ENCODE data around the gene GLT8D2. TPM values are rescaled to one million over a fixed set of nuclear protein-coding genes. Genes with fewer than 3 reads are reported as not detected.

GLT8D2 gene
- total RNA-seq, 1 experiment from 2014 or later: 4.7 TPM

DNA sequence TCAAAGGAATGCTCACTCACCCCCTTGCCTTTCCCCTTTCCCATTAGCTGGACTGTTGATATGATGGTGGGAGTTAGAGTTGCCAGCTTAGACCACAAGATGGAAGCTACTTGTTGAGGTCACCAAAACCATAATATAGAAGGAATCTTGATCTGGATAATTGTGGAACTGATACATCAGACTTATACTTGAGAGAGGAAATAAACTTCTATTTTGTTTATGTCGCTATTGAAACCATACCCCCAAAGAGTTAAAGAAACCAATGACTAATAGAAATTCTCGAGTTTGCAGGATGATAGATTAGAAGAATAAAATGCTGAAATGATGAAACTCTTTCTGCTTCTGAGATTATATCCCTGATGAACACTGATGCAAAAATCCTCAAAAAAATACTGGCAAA lies 46.4 kb downstream of the GLT8D2 start:
- no peak for DNase-seq (ENCODE audit: low read depth)

DNA sequence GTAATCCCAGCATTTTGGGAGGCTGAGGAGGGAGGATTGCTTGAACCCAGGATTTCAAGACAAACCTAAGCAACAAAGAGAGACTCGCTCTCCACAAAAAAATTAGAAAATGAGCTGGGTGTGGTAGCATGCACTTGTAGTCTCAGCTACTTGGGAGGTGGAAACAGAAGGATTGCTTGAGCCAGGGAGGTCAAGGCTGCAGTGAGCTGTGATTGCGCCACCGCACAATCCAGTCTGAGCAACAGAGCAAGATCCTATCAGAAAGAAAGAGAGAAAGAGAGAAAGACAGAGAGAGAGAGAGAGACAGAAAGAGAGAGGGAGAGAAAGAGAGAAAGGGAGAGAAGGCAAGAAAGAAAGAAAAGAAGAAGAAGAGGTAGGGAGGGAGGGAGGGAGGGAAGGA lies 47.3 kb downstream of the GLT8D2 start:
- no peak for DNase-seq (ENCODE audit: low read depth)

DNA sequence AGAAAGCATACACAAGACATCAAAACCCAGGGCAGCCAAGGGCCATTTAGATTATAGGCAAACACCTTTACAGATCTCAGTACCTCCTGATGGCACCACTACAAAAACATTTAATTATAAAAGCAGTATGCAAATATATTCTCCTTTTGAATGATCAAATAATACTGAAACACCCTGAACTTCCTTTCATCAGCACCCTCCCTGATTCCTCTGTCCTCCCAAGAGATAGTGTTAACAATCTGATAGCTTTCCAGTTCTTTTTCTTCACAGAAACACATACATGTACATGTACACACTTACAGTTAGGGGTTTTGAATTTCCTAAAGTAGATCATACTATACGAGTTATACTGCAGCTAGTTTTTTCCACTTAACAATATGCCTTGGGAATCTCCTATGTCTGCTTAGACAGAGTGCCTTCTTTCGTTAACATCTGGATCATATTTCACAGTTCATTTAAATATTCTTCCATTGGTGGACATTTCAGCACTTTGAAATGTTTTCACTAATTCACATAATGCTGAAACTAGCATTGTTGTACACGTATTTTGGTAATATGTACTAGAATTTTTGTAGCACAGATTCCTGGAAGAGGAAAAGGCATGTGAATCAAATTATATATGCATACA lies 49.1 kb downstream of the GLT8D2 start:
- no peak for DNase-seq (ENCODE audit: low read depth)

DNA sequence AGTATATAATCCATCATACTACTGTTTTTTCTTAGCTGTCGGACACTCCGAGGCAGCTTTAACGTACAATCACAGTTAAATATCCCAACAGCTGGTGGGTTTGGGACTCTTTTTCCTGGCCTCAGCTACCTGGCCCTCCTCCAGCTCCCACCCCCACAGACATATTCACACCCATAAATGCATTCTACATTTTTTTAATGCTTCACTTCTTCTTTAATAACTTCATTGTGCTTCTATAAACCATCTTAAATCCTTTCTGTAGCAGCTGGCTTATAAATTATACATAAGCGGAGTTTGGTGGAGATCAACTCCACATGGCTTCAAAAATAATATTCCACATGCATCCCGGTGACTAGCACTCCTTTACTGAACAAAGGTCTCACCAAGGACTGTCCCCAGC lies 51.0 kb downstream of the GLT8D2 start:
- DNase-seq (ENCODE audit: low read depth): no peak

DNA sequence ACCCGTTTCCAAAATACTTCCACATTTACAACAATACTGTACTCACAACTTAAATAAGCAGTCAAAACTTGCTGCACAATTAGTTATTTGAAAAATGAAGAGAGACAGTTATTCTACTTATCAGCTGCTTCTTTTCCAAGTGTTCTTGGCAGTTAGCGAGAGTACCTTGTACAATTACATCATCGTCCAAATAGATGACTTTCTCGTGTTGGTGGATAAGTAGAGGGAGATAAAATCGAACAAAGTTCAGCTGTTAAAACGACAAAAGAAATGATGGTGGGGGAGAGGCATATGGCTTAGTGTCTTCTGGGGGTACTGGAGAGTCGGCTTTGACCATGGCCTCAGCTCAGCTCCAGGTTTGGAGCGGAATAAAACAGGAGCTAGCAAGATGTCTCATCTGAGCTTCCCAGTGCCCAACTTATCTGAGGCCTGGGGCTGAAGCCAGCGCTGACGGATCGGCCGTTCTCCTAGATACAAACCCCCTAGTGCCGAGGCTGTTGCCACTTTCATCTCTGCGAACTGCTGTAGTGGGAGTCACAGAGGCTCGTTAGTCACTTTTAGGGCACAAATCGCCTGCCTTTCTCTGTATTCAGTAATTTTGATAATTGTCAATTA lies 52.6 kb downstream of the GLT8D2 start:
- DNase-seq (ENCODE audit: low read depth): no peak

DNA sequence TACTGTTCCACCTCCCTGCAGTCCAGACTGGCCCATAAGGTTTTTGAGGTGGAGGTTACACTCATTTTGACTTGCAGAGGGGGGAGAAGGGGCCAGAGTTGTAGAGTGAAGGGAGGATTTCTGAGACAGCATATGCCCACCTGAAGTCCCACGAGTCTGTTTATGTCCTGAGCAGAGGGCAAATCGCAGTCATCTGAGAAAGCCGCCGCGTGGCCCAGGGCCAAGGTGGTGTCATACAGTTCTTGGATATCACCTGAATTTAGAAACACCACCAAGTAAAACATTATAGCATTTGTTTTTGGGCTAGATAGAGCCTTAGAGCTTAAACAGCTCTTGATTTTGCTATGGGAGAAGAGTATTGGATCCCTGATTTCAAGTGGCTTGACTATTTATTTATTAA lies 53.4 kb downstream of the GLT8D2 start:
- DNase-seq (ENCODE audit: low read depth): no peak

DNA sequence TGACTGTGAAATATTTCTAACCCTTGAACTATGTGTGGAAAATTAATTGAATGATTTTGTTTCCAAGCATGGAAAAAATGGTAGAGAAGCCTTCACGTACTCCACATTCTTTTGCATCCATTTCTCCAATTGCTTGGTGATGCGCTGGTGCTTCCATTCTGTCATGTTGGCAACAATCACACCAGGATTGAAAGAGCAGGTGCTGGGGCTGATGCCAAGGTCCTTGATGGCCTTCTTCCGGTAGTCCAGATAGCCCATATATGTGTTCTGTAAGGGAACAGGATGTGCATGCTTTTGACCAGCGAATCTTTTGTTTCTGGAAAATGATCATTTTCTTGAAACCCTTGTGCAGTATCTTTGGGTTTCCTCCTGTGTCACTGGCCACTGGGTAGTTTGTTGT lies 55.8 kb downstream of the GLT8D2 start:
- no peak for DNase-seq (ENCODE audit: low read depth)

DNA sequence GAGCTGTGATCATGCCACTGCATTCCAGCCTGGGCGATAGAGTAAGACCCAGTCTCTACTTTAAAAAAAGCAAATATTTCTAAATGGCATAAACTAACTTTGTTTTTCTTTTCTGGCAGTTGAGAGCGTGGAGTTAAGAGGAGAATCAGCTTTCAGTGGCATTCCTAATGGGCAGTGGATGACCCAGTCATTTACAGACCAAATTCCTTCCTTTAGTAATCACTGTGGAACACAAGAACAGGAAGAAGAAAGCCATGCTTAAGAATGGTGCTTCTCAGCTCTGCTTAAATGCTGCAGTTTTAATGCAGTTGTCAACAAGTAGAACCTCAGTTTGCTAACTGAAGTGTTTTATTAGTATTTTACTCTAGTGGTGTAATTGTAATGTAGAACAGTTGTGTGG lies 63.2 kb downstream of the GLT8D2 start:
- DNase-seq (ENCODE audit: low read depth): no peak

DNA sequence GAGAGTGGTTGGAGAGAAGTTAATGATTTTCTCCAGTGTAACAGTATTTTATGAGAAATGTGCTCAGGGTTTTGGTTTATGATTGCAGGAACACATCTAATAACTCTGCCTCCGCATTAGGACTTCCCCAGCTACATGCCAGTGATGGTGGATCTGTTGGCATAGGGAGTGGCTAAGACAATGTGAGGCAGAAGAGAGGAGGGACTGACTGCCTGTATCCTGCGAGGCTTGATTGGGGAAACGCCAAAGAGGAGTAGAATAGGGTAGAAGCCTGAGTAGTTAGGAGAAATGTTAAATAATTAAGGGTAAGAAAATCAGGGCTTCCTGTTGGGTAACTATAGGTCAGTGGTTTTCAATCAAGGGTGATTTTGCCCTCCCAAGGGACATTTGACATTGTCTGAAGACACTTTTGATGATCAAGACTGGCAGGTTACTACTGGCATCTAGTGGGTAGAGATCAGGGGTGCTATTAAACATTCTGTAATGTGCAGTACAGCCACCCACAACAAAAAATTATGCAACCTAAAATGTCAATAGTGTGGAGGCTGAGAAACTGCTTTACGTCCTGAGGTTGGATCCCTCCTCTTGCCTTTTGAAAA lies 71.5 kb downstream of the GLT8D2 start:
- DNase-seq (ENCODE audit: low read depth): no peak

DNA sequence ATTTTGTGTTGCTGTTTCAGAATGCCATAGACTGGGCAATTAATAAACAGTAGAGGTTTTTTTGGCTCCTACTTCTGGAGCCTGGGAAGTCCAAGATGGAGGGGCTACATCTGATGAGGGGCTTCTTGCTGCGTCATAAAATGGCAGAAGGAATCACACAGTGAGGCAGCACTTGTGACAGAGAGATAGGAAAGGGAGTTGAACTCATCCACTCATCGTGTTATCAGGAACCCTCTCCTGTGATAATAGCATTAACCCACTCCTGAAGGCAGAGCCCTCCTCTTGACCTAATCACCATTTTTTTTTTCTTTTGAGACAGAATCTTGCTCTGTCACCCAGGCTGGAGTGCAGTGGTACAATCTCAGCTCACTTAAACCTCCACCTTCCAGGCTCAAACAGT lies 74.6 kb downstream of the GLT8D2 start:
- DNase-seq (ENCODE audit: low read depth): no peak

DNA sequence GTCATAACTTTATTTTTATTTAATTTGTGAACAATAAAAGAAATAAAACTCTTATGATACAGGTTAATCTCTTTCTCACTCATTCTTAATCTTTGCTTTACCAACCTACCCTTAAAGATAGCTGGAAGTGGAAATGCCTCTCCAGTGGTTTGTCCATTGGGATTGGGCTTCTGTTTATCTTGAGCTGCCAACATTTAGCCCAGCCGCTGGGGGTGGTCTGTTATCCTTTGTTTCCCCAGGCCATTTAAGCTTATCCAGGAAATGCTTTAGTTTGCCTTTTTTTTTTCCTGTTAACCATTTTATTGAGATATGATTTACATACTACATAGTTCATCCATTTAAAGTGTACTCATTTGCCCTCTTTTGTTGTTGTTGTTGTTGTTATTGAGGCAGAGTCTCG lies 76.1 kb downstream of the GLT8D2 start:
- DNase-seq (ENCODE audit: low read depth): no peak

DNA sequence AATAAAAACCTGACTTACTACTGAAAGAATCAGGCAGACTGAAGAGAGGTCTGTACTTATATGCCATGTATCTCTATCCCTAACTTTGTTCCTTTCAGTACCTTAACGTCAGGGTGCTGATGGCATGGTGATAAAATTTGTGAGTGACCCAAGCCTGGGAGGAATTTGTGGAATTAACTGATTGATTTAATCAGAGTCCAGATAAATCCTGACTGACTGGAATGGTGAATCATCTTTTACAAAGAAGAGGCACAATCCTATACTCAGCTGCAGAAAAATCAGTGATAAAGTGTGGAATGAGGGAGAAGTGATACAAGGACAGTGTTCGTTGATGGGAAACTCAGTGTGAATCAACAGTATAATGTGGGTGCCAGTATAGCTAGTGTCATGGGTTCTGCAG lies 80.6 kb downstream of the GLT8D2 start:
- DNase-seq (ENCODE audit: low read depth): no peak

DNA sequence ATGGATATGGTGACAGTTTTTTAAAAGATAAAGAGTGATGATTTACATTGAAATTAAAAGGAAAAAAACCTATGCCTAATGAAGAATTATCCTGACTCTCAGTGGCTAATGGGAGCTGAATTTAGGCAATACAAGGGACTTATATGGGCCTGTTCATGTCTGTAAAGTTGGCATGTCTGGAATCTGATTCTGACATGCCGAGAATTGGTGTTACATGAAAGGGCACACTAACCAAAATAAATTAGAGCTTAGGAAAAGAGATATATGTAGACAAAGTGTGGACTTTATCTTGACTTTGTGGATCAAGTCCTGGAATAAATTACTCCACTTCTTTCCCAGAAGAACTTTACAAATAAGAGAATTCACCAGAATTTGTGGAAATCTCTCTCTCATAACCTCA lies 83.3 kb downstream of the GLT8D2 start:
- no peak for DNase-seq (ENCODE audit: low read depth)

DNA sequence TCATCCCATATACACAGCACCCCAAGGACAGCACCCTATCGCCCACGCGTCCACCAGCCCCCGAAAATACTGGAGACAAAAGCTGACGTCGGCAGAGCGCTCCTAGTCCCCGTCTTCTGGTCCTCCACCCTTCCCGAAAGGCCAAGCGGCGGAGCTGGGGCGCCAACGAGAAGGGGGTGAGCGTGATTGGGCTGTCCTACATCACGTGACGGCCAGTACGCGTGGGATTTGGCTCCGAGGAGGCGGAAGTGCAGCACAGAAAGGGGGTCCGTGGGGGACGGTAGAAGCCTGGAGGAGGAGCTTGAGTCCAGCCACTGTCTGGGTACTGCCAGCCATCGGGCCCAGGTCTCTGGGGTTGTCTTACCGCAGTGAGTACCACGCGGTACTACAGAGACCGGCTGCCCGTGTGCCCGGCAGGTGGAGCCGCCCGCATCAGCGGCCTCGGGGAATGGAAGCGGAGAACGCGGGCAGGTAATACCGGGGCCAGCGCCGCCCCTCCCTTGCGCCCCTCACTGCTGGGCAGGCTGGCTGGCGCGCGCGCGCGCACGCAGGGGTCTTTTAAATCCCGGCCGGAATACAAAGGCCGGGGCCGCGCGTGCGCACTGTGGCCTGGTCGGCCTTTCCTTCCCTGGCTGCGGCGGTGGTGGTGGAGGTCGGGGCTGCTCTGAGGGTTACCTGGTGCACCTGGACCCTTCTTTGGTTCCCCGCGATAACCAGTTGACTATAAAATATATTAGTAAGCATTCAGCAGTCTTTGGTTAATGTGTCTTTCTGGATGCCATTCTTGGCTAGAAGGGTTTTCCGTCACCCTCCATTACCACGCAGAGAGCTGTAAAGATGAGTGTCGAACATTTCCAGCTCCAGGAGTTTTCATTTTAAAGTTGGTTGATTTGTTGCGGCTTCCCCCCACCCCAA lies 84.1 kb downstream of the GLT8D2 start, which contains the start of gene TDG:
TSS of gene TDG (plus strand) at position 283 of the 915 bp plus-strand sequence. CDS start at position 449, 166 bp downstream.
- peak; percentile 99 for DNase-seq (ENCODE audit: low read depth)

DNA sequence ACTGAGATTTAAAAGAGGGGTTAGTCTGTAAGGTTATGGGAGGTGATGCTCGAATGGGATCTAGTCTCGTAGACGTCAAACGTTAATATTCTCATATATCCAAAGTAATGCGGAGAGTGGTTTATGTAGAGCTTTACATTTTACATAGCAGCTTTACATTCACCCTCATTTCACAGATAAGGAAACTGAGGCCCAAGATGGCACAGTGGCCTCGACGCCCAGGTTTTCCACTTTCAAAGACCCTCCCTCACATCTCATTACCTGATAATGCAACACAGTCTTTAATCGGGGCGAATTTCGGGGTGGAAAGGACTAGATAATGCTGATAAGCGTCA lies 84.8 kb downstream of the GLT8D2 start:
- DNase-seq (ENCODE audit: low read depth): no peak

DNA sequence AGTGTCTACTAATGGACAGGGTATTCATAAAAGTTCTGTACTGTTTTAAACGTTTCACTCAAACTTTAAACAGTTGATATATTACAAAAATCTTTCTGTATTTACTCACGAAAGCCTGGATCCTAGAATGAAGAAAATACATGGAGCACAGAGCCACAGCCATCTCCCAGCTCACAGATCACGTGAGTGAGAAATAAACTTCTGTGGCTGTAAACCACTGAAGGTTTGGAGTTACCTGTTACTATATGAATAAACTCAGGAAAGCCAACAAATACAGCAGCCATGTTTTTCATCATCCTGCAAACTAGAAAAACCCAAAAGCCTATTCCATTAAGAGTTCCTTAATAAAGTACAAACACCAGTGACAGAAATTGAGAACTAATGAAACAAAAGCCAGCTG lies 85.2 kb downstream of the GLT8D2 start:
- no peak for DNase-seq (ENCODE audit: low read depth)

DNA sequence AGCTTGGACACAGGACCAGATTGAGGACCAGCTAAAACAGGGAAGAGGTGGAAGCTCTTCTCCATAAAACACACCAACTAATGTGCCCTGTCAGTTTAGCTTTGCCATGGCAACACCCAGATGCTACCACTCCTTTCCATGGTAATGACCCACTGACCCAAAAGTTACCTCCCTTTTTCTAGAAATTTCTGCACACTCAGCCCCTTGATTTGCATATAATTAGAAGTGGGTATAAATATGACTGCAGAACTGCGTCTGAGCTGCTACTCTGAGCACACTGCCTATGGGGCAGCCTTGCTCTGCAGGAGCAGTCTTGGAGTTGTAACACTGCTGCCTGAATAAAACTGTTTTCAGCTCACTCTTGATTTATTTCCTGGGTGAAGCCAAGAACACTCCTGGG lies 87.5 kb downstream of the GLT8D2 start:
- DNase-seq (ENCODE audit: low read depth): no peak

DNA sequence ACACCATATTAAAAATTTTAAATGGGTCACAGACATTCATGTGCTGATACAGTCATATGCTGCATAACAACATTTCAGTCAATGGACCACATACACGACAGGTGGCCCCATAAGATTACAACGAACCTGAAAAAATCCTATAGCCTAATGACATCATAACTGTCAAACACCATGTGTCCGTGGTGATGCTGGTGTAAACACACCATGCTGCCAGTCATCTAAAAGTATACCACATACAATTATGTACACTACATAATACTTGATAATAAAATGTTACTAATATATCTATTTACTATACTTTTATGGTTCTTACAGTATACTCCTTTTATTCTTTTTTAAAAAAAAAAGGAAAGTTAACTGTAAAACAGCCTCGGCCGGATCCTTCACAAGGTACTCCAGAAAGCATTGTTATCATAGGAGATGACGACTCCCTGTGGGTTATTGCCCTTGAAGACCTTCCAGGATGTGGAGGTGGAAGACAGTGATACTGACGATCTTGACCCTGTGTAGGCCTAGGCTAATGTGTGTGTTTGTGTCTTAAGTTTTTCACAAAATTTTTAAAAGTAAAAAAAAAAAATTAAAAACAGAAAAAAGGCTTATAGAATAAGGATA lies 89.3 kb downstream of the GLT8D2 start:
- DNase-seq (ENCODE audit: low read depth): no peak

DNA sequence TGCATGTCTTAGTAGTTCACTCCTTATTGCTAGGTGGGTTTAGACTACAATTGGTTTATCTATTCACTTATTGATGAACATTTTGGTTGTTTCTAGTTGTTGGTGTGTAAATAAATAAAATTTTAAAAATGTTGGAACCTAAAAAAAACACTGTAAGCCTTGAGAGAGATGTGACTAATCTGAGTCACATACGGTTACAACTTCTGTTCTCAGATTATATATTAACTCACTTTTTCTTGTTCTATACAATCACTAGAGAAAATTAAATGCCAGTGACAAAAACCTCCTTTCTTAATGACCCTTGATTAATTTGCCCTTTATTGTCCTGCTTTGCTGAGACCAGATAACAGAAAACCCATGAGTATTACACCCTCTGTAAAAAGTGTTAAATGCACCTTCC lies 91.4 kb downstream of the GLT8D2 start:
- DNase-seq (ENCODE audit: low read depth): no peak

DNA sequence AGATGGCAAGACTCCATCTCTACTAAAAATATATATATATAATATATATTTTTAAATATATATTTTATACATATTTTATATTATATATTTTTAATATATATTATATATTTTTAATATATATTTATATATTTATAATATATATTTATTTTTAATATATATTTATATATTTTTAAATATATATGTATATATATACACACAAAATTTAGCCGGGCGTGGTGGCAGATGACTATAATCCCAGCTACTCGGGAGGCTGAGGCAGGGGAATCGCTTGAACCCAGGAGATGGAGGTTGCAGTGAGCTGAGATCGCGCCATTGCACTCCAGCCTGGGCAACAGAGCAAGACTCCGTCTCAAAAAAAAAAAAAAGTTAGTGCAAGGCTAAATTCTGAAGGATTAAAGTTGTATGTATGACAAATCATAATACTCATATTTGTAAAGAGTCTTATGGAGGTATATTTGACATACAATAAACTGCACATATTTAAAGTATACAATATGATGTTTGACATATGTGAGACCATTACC lies 92.1 kb downstream of the GLT8D2 start:
- no peak for DNase-seq (ENCODE audit: low read depth)

DNA sequence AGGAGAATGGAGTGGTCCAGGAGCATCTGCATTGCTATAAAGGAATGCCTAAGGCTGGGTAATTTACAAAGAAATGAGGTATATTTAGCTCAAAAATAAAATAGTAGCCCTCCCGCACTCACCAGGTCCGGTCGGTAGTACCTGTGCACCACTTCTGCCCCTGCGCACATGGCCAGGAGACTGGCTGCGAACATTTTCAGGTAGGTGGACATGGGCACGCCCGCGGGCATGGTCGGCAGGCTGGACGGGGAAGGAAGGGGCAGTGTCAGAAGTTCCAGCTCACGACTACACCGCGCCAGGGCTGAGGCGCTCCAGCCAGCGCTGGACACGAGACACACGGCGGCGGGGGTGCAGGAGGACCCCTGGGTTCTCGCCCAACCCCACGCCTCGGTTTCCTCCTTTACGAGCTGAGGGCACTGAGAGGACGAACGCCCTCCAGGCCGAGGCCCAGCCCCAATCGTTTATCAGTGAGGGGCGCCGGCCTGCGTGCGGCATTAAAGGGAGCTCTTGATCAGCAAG lies 93.4 kb downstream of the GLT8D2 start:
- DNase-seq (ENCODE audit: low read depth): no peak
